ENCODE data around the gene PAQR7. TPM values are rescaled to one million over a fixed set of nuclear protein-coding genes. Genes with fewer than 3 reads are reported as not detected.
A peak's percentile ranks its signal among the peaks of the same experiment; 100 is the strongest.
"Not testable (repeated sequence)": the region's sequence is repeated elsewhere in the genome, so short reads cannot be mapped to it uniquely, and the experiment has no call there.

PAQR7 gene
- total RNA-seq, 6 experiments from 2014 or later: 16.0 to 19.5 (median 17.9) TPM

DNA sequence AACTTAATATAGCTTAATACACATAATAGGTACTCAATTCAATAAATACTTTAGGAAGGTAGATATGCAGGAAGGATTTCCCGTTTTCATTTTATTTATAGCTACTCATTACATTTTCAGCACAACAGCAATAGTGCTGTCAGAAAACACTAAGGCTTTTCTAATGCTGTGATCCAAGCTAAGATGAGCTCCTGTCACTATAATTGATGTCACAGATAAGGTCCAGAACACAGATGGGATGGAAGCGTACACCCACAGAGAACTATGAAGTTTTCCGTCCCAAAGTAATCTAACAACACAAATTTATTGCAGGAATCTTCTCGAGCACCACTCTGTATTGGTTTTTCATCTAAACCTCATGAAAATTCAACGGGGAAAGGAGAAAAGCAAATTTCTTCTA lies 29.8 kb downstream of the PAQR7 start:
- no peak for DNase-seq
- peaks cover 2% of the 10 kb centered on the region; the same call in 1 of the 2 replicates for H3K36me3 Mint-ChIP-seq (ENCODE audit: low read depth)
- H3K4me1 Mint-ChIP-seq (ENCODE audit: low read depth): peaks cover 40% of the 10 kb centered on the region
- H3K4me3 Mint-ChIP-seq: no peak overlapping the region
- 0 out of 2 replicates have a peak overlapping the region, but pooled peaks have one; percentile 61 for H3K27ac Mint-ChIP-seq
- no peaks in the 10 kb centered on the region for H3K27me3 Mint-ChIP-seq (ENCODE audit: insufficient read depth)
- H3K9me3 Mint-ChIP-seq: no peaks in the 10 kb centered on the region
- TF ChIP-seq, protein P1, sequence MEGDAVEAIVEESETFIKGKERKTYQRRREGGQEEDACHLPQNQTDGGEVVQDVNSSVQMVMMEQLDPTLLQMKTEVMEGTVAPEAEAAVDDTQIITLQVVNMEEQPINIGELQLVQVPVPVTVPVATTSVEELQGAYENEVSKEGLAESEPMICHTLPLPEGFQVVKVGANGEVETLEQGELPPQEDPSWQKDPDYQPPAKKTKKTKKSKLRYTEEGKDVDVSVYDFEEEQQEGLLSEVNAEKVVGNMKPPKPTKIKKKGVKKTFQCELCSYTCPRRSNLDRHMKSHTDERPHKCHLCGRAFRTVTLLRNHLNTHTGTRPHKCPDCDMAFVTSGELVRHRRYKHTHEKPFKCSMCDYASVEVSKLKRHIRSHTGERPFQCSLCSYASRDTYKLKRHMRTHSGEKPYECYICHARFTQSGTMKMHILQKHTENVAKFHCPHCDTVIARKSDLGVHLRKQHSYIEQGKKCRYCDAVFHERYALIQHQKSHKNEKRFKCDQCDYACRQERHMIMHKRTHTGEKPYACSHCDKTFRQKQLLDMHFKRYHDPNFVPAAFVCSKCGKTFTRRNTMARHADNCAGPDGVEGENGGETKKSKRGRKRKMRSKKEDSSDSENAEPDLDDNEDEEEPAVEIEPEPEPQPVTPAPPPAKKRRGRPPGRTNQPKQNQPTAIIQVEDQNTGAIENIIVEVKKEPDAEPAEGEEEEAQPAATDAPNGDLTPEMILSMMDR (IDR thresholded peaks at IDR 0.05): no peak

DNA sequence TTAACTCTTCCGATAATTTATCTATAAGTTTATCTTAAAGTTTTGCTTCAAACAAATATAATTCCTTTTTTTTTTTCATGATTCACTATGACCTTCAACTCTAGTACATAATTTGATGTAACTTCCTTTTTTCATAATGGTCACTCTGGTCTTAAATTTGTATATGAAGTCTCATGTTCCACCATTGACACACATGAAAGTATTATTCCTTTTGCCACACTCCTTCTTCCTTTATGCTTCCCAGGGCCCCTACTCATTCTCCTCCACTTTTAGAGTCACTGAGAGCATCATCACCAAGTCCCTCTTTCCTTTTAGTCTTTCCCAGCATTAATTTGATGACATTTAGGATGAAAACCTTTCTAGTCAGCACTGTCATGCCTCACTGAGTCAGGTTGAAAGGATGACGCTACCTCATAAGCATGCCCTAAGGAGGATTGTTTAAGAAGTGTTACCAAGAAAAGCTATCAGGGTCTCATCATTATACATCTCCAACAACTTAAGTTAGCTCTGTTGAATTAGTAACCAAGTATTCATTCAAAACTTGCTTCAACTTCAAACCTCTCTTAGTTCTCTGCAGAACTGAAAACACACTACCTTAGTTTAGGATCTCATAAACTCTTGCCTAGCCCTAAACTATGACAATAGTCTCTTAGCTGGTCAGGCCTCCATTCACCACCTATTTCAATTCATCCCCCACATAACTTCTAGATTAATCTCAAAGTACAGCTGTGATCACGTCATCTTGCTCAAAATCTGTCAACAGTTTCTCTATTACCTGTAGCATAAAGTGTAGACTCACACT lies 30.8 kb downstream of the PAQR7 start:
- Mint-ChIP-seq H3K4me3 (no peak overlapping the region), H3K27ac (peak overlapping the region; percentile 61), H3K27me3 (ENCODE audit: insufficient read depth) (no peaks in the 10 kb centered on the region), H3K9me3 (no peaks in the 10 kb centered on the region), H3K36me3 (ENCODE audit: low read depth) (no peaks in the 10 kb centered on the region), H3K4me1 (ENCODE audit: low read depth) (peaks cover 36% of the 10 kb centered on the region)
- no peak for DNase-seq
- TF ChIP-seq, protein P1 (IDR thresholded peaks at IDR 0.05): no peak

DNA sequence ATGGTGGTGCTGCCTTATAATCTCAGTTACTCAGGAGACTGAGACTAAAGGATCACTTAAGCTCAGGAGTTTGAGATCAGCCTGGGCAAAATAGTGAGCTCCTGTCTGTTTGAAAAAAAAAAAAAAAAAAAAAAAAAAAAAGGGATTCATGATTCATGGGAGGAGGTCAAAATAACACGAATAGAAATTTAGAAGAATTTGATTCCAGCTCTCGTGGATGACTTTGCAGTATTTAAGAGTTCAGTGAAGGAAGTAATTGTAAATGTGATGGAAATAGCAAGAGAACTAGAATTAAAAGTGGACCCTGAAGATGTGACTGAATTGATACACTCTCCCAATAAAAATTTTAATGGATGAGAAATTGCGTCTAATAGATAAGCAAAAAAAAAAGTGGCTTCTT lies 32.0 kb downstream of the PAQR7 start:
- TF ChIP-seq, protein P1 (IDR thresholded peaks at IDR 0.05): no peak
- DNase-seq: no peak
- H3K4me1 Mint-ChIP-seq (ENCODE audit: low read depth): peaks cover 23% of the 10 kb centered on the region
- H3K4me3 Mint-ChIP-seq: no peak overlapping the region
- no peaks in the 10 kb centered on the region for H3K36me3 Mint-ChIP-seq (ENCODE audit: low read depth)
- no peaks in the 10 kb centered on the region for H3K9me3 Mint-ChIP-seq
- no peak overlapping the region; the same call in 1 of the 2 replicates for H3K27ac Mint-ChIP-seq
- no peaks in the 10 kb centered on the region for H3K27me3 Mint-ChIP-seq (ENCODE audit: insufficient read depth)

DNA sequence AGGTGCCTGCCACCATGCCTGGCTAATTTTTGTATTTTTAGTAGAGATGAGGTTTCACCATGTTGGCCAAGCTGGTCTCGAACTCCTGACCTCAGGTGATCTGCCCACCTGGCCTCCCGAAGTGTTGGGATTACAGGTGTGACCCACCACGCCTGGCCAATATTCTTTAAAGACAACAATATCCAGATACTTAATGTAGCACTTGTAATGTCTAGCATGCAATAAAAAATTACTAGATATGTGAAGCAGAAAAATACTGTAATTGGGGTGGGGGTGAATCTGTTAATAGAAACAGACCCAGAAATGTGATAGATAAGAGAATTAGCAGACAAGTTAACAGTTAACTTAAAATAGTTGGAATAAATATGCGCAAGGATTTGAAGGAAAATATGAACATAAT lies 35.7 kb downstream of the PAQR7 start:
- H3K4me3 Mint-ChIP-seq; DNase-seq; H3K36me3 Mint-ChIP-seq (ENCODE audit: low read depth); H3K27me3 Mint-ChIP-seq (ENCODE audit: insufficient read depth); H3K9me3 Mint-ChIP-seq; H3K27ac Mint-ChIP-seq: not testable (repeated sequence)
- peaks cover 17% of the 10 kb centered on the region for H3K4me1 Mint-ChIP-seq (ENCODE audit: low read depth)

DNA sequence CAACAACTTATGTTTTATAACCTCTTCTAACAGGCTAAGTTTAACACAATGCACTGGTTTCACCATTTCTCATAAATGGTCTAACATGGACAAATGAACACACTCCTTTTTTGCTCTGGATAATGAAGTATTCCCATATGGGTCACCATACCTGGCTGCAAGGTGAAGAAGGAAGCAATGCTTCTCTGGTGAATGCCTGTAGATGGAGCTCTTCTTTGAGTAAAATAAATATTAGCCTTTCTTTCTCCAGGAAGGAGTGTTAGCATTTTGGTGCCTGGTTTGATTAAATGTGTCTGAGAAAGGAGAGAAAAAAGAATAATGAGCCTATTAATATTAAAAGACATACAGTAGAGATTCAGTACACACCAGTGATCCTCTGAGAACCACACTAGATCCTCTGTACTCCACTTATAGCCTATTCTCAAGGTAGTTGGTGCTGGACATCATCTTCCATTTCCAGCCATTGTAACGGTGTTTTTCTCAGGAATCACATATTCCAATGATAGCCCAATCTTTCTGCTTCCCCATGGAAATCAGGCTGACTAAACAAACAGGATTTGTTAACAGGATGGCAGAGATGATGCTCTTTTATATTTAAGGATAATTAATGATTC lies 38.1 kb downstream of the PAQR7 start:
- Mint-ChIP-seq H3K27me3 (ENCODE audit: insufficient read depth) (no peaks in the 10 kb centered on the region), H3K4me3 (no peak overlapping the region), H3K27ac (0 out of 2 replicates have a peak overlapping the region, but pooled peaks have one; percentile 25), H3K36me3 (ENCODE audit: low read depth) (peaks cover 5% of the 10 kb centered on the region; the same call in 1 of the 2 replicates), H3K9me3 (no peaks in the 10 kb centered on the region), H3K4me1 (ENCODE audit: low read depth) (0 out of 2 replicates have a peak, but pooled peaks cover 9% of the 10 kb centered on the region)
- TF ChIP-seq, protein P1 (IDR thresholded peaks at IDR 0.05): peak; percentile 66
- DNase-seq: no peak

DNA sequence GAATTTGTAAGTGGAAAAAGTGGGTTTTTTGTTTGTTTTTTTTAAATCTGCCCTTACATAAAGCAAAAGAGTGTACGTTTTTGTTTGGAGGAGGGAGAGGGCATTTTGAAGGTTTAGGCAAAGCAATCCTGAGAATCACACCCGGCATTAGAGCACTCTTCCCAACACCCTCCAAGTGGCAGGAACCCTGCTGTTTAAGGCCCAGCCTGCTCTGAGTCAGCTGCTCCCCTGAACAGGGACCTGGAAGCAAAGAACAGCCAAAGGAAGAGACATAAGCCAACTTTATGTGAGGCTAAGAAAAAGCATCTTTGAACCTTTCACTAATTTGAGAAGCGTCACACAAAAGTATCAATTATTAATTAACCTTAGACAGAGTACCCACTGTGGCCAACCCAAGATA lies 38.8 kb downstream of the PAQR7 start:
- H3K27ac Mint-ChIP-seq: no peak overlapping the region
- H3K9me3 Mint-ChIP-seq: no peaks in the 10 kb centered on the region
- DNase-seq: no peak
- H3K36me3 Mint-ChIP-seq (ENCODE audit: low read depth): peaks cover 5% of the 10 kb centered on the region; the same call in 1 of the 2 replicates
- no peak overlapping the region for H3K4me3 Mint-ChIP-seq
- H3K4me1 Mint-ChIP-seq (ENCODE audit: low read depth): 0 out of 2 replicates have a peak, but pooled peaks cover 9% of the 10 kb centered on the region
- TF ChIP-seq, protein P1 (IDR thresholded peaks at IDR 0.05): no peak
- H3K27me3 Mint-ChIP-seq (ENCODE audit: insufficient read depth): no peaks in the 10 kb centered on the region
